ENCODE results near the gene GABRB1.

DNA sequence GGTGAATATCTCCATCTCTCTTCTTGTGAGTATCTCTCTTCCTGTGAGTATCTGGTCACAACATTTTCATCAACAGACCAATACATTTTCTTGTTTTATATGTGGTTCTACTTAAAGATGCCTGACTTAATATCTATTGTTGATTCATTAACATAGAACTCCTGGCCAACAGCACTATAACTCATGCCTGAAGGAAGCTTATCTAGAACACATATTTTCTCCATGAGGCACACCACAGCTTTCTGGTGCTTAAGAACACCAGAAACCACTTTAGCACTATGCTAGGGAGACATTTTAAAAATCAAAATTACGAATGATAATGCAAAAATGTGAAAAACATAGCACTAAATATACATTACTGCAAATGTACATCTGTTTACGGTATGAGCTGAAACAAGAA is 190.4 kb downstream of the GABRB1 start:
- TF ChIP-seq POLR2AphosphoS5 (IDR thresholded peaks at IDR 0.05; ENCODE audit: low read depth) (no peak), EZH2 (IDR thresholded peaks at IDR 0.05; ENCODE audit: low read depth, unreplicated experiment) (no peak), EZH2phosphoT487 (IDR thresholded peaks at IDR 0.05; ENCODE audit: unreplicated experiment) (no peak), STAT1 (IDR thresholded peaks at IDR 0.05; ENCODE audit: unreplicated experiment) (no peak), JUNB (IDR thresholded peaks at IDR 0.05; ENCODE audit: unreplicated experiment) (no peak), CREB1 (CRISPR knock-in tag; IDR thresholded peaks at IDR 0.05; ENCODE audit: low read depth) (no peak)
- TF ChIP-seq, protein P1, sequence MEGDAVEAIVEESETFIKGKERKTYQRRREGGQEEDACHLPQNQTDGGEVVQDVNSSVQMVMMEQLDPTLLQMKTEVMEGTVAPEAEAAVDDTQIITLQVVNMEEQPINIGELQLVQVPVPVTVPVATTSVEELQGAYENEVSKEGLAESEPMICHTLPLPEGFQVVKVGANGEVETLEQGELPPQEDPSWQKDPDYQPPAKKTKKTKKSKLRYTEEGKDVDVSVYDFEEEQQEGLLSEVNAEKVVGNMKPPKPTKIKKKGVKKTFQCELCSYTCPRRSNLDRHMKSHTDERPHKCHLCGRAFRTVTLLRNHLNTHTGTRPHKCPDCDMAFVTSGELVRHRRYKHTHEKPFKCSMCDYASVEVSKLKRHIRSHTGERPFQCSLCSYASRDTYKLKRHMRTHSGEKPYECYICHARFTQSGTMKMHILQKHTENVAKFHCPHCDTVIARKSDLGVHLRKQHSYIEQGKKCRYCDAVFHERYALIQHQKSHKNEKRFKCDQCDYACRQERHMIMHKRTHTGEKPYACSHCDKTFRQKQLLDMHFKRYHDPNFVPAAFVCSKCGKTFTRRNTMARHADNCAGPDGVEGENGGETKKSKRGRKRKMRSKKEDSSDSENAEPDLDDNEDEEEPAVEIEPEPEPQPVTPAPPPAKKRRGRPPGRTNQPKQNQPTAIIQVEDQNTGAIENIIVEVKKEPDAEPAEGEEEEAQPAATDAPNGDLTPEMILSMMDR (conservative IDR thresholded peaks at IDR 0.05; ENCODE audit: low read depth in 2 of 2) = no peak
- TF ChIP-seq, protein P2, sequence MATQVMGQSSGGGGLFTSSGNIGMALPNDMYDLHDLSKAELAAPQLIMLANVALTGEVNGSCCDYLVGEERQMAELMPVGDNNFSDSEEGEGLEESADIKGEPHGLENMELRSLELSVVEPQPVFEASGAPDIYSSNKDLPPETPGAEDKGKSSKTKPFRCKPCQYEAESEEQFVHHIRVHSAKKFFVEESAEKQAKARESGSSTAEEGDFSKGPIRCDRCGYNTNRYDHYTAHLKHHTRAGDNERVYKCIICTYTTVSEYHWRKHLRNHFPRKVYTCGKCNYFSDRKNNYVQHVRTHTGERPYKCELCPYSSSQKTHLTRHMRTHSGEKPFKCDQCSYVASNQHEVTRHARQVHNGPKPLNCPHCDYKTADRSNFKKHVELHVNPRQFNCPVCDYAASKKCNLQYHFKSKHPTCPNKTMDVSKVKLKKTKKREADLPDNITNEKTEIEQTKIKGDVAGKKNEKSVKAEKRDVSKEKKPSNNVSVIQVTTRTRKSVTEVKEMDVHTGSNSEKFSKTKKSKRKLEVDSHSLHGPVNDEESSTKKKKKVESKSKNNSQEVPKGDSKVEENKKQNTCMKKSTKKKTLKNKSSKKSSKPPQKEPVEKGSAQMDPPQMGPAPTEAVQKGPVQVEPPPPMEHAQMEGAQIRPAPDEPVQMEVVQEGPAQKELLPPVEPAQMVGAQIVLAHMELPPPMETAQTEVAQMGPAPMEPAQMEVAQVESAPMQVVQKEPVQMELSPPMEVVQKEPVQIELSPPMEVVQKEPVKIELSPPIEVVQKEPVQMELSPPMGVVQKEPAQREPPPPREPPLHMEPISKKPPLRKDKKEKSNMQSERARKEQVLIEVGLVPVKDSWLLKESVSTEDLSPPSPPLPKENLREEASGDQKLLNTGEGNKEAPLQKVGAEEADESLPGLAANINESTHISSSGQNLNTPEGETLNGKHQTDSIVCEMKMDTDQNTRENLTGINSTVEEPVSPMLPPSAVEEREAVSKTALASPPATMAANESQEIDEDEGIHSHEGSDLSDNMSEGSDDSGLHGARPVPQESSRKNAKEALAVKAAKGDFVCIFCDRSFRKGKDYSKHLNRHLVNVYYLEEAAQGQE (IDR thresholded peaks at IDR 0.05; ENCODE audit: unreplicated experiment) = no peak

Measured in GM23338 (cell line).